Ovary (tissue), 9 donors: ENCODE measurements around the gene ERI3. TPM values are rescaled to one million over a fixed set of nuclear protein-coding genes. Genes with fewer than 3 reads are reported as not detected.

ENCODE experiments used
- DNase-seq, 5 donors: peaks; one replicate each; pipeline ENCODE4 v3.0.0-alpha.2; 2019 to 2020
- H3K27ac ChIP-seq, 2 donors: fragments of 200-600 bp; one replicate each; pipeline versions ENCODE4 v1.5.1 to v1.8.0; 2019 to 2022
- H3K27me3 ChIP-seq: fragments of 200-600 bp; one replicate; pipeline ENCODE4 v1.8.0; 2022
- H3K36me3 ChIP-seq: fragments of 200-600 bp; sonication (generic); one replicate; pipeline ENCODE4 v1.5.1; 2019
- H3K4me1 ChIP-seq: one replicate; pipeline ENCODE4 v1.8.1; 2013; ENCODE audit warnings: mild to moderate bottlenecking, moderate library complexity; ENCODE audit not compliant: insufficient read depth
- H3K4me3 ChIP-seq: fragments of 200-600 bp; sonication (generic); one replicate; pipeline ENCODE4 v1.5.1; 2017
- H3K9me3 ChIP-seq, 2 donors: fragments of 200-600 bp in 1 of 2; sonication (generic) in 1 of 2; one replicate each; pipeline versions ENCODE4 v1.5.1 to v1.8.1; 2013 to 2019; ENCODE audit warnings: mild to moderate bottlenecking in 1 of 2, moderate library complexity in 1 of 2
- EP300 ChIP-seq: sonication (generic); formaldehyde crosslinking; IDR thresholded peaks from one replicate; pipeline ENCODE4 v1.6.1; 2017; ENCODE audit warnings: antibody characterized with exemption
- POLR2A ChIP-seq: fragments of 450-650 bp; IDR thresholded peaks from one replicate; pipeline ENCODE4 v1.6.1; 2017; ENCODE audit warnings: antibody characterized with exemption, mild to moderate bottlenecking, moderate library complexity
- WGBS, 3 donors: extraction: QIAGEN DNeasy Blood & Tissue Kit in 1 of 3; methylation state at CpG; one replicate each; pipeline versions ENCODE4 v1.1.5 to v1.1.7; 2013 to 2017; 5-methylcytosine and 5-hydroxymethylcytosine counted together
- intact Hi-C, 4 donors: fragments of 100-400 bp; cut with DNase I; formaldehyde crosslinking; loops; one replicate each; pipeline versions ENCODE4 v1.11.0 to v1.15.1; 2022 to 2023
- polyA plus RNA-seq, 2 donors: library from polyadenylated mRNA; stranded (reverse); fragments of 200-250 nt in 1 of 2; fragments of 350-450 nt in 1 of 2; fragmentation: Illumina TruSeq in 1 of 2; extraction: RNeasy Lipid Tissue Mini Kit (QIAGEN cat#74804) in 1 of 2; gene quantifications; one replicate each; pipeline ENCODE4 v1.2.3, GENCODE V29; 2013 to 2014
- total RNA-seq, 7 donors: library from RNA; depleted of rRNA in 2 of 7; stranded (reverse); fragments of >200 nt in 2 of 7; fragmentation: NEBNext Ultra II Directional in 3 of 7; extraction: Animal tissue kit (Norgen Biotek cat#: 25700) in 3 of 7; gene quantifications; one replicate each; pipeline versions ENCODE4 v1.1.0 to v1.2.4, GENCODE V29; 2016 to 2023
- TF ChIP-seq, protein P1 (sequence below), 3 donors: fragments of 450-650 bp in 2 of 3; fragments of 200-600 bp in 1 of 3; IDR thresholded peaks; one replicate each; pipeline versions ENCODE4 v1.5.1 to v1.8.0; 2016 to 2022; ENCODE audit warnings: antibody characterized with exemption in 3 of 3, mild to moderate bottlenecking in 1 of 3
- donor health status: DM: no; HTN: no; CAD: no; lungs with moderate emphysema.
- donor health status: DM: no; HTN: no; CAD: no.
- donor health status: Bipolar disorder and iron deficiency.
- donor health status: DM: yes; HTN: yes; CAD: no.
- donor health status: DM: no; HTN: no; CAD: no.
- donor health status: DM: yes; HTN: yes; CAD: no.

The ERI3 gene
- total and polyA plus RNA-seq, 9 donors: 35.4 to 67.0 (median 48.9) TPM

DNA sequence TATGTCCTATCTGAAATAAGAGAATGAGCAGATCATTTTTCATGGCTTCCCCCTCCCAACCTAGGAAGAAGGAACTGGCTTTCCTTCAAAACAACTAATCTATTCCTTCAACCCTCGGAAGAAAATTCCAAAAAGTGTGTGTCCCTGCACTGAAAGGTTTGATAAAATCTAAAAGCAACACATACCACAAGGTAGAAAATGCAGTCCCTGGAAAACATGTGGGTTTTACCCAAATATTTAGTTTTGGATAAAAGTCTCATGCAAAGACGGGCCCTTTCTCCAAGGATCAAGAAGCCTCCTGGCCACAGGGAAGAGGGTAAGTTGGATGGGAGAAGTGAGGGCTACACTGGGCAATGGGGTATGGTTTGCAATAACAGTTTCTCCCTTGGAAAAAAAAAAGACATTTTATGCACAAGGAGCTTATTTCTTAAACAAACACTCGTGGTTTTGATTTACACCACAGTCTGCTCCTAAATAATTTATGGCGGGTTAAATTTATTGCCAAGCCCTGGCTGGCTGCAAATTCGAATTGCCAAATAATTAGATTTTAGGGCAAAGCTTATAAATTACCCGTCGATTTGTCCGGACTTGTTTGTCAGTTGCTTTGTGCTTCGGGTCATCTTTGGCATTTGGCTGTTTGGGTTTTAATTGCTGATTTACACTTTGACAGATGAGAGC, 28.9 kb downstream of the ERI3 start:
- Histone ChIP-seq H3K27ac (no peak overlapping the region), H3K9me3 (no peaks in the 10 kb centered on the region), H3K4me3 (no peak overlapping the region), H3K36me3 (no peaks in the 10 kb centered on the region), H3K4me1 (peaks cover 6% of the 10 kb centered on the region), H3K27me3 (no peaks in the 10 kb centered on the region)
- intact Hi-C loops: no loop called here
- TF ChIP-seq, protein P1, sequence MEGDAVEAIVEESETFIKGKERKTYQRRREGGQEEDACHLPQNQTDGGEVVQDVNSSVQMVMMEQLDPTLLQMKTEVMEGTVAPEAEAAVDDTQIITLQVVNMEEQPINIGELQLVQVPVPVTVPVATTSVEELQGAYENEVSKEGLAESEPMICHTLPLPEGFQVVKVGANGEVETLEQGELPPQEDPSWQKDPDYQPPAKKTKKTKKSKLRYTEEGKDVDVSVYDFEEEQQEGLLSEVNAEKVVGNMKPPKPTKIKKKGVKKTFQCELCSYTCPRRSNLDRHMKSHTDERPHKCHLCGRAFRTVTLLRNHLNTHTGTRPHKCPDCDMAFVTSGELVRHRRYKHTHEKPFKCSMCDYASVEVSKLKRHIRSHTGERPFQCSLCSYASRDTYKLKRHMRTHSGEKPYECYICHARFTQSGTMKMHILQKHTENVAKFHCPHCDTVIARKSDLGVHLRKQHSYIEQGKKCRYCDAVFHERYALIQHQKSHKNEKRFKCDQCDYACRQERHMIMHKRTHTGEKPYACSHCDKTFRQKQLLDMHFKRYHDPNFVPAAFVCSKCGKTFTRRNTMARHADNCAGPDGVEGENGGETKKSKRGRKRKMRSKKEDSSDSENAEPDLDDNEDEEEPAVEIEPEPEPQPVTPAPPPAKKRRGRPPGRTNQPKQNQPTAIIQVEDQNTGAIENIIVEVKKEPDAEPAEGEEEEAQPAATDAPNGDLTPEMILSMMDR (IDR thresholded peaks at IDR 0.05): no peak
- TF ChIP-seq POLR2A (no peak), EP300 (no peak)
- WGBS, 3 donors: 59 to 65% (median 60%) methylated on average over 9 of the region's 9 CpGs
- DNase-seq: no peak

DNA sequence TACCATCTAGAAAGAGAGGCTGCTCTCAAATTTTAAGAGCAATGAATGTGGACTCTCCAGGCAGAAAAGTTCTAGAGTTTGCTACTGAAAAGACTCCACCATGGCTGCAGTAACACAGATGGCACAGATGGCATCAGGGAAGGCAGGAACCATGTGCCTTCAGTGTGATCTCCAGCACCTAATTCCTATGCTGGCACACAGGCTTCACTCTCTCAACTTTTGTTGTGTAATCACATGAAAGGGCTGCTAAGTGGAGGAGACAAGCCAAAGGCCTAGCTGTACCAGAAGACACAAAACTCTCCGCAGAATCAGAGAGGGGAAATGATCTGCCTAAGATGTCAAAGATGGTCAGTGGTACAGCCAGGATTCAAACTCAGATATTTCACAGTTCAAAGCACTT, 31.1 kb downstream of the ERI3 start:
- H3K4me1 ChIP-seq: peaks cover 6% of the 10 kb centered on the region
- WGBS, 3 donors: 98 to 100% (median 100%) methylated on average over 1 of the region's 1 CpG
- H3K9me3 ChIP-seq: no peaks in the 10 kb centered on the region
- no peak for DNase-seq
- H3K36me3 ChIP-seq: no peaks in the 10 kb centered on the region
- H3K27ac ChIP-seq: no peak overlapping the region
- no peaks in the 10 kb centered on the region for H3K27me3 ChIP-seq
- no peak overlapping the region for H3K4me3 ChIP-seq
- no peak for TF ChIP-seq POLR2A
- TF ChIP-seq, protein P1 (IDR thresholded peaks at IDR 0.05): no peak
- no peak for TF ChIP-seq EP300
- intact Hi-C loops: no loop called here

DNA sequence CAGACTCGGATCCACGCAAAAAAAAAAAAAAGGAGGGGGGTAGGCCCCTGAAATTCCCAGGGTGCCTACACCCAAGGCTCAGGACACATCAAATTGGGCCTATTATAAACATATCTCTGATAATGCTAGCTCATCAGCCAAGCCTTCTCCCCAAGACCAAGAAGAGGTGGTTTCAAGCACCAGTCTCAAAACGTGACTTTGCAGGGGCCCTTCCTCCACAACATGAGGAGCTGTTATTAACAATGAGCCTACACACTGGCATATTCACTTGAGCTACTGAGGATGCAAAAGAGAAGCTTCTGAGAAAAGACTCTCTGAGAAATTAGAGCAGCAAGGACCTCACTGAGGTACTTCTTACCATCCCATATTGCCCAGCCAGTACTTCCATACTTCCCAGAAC, 32.7 kb downstream of the ERI3 start:
- Histone ChIP-seq H3K9me3 (no peaks in the 10 kb centered on the region), H3K36me3 (no peaks in the 10 kb centered on the region), H3K27ac (no peak overlapping the region), H3K4me3 (no peak overlapping the region), H3K4me1 (no peaks in the 10 kb centered on the region), H3K27me3 (no peaks in the 10 kb centered on the region)
- no peak for DNase-seq
- WGBS, 3 donors: 74 to 94% (median 86%) methylated on average over 3 of the region's 3 CpGs
- TF ChIP-seq POLR2A (no peak), EP300 (no peak)
- TF ChIP-seq, protein P1 (IDR thresholded peaks at IDR 0.05): no peak
- intact Hi-C loops: no loop called here

DNA sequence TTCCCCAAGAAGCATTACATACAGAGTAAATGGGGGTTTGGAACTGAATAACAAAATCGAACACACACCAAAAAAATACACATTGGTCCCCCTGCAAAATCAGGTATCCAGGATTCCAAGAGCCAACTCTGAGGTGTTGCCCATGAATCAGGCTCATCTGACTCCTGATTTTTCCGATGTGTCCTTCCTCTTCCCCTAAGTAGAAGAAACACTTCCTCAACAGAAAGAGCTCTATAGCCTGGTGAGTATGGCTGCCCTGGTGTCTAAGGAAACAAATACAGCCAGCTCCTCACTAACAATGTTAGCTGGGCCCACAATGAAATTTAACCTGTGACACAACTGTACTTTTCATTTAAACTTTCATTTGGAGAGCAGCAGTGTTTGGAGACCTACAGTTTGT, 33.6 kb downstream of the ERI3 start:
- WGBS, 3 donors: 88 to 94% (median 90%) methylated on average over 2 of the region's 2 CpGs
- H3K27me3 ChIP-seq: no peaks in the 10 kb centered on the region
- H3K36me3 ChIP-seq: no peaks in the 10 kb centered on the region
- no peak overlapping the region for H3K4me3 ChIP-seq
- no peak for DNase-seq
- intact Hi-C loops: no loop called here
- H3K27ac ChIP-seq: no peak overlapping the region
- H3K4me1 ChIP-seq: no peaks in the 10 kb centered on the region
- no peaks in the 10 kb centered on the region for H3K9me3 ChIP-seq
- TF ChIP-seq, protein P1 (IDR thresholded peaks at IDR 0.05): no peak
- TF ChIP-seq POLR2A (no peak), EP300 (no peak)
